Mesothelial cell of epicardium (in vitro differentiated cells): ENCODE measurements around the gene AIM2. TPM values are rescaled to one million over a fixed set of nuclear protein-coding genes. Genes with fewer than 3 reads are reported as not detected.
"Not testable (repeated sequence)": the region's sequence is repeated elsewhere in the genome, so short reads cannot be mapped to it uniquely, and the experiment has no call there.

Experiments
- DNase-seq, 2 experiments: peaks; one replicate each; pipeline ENCODE4 v3.0.0; 2021; ENCODE audit warnings: low spot score in 2 of 2; ENCODE audit not compliant: unreplicated experiment in 2 of 2
- H3K27ac Mint-ChIP-seq: 2 replicates; pipeline ENCODE4 v1.8.0; 2021; ENCODE audit warnings: mixed read lengths
- H3K27me3 Mint-ChIP-seq: 2 replicates; pipeline ENCODE4 v1.8.0; 2021; ENCODE audit warnings: low read depth, mixed read lengths
- H3K36me3 Mint-ChIP-seq: 2 replicates; pipeline ENCODE4 v1.8.0; 2021; ENCODE audit warnings: mixed read lengths
- H3K4me1 Mint-ChIP-seq: 2 replicates; pipeline ENCODE4 v1.8.0; 2021; ENCODE audit warnings: mixed read lengths
- H3K4me3 Mint-ChIP-seq: 2 replicates; pipeline ENCODE4 v1.8.0; 2021; ENCODE audit warnings: mild to moderate bottlenecking, moderate library complexity, mixed read lengths
- H3K9me3 Mint-ChIP-seq: 2 replicates; pipeline ENCODE4 v1.8.0; 2021; ENCODE audit warnings: mixed read lengths
- CTCF ChIP-seq: fragments of 200-600 bp; sonication (generic); IDR thresholded peaks from one replicate; pipeline ENCODE4 v1.5.0; 2021; ENCODE audit warnings: antibody characterized with exemption; ENCODE audit not compliant: unreplicated experiment
- total RNA-seq: library from RNA; stranded (reverse); gene quantifications from 3 replicates; pipeline ENCODE4 v1.2.1, GENCODE V29; 2021

Gene AIM2
- total RNA-seq, 1 donor from 2014 or later: 0.96 TPM

GRCh38 chr1:159051436-159051835 lies 25.1 kb downstream of the AIM2 start:
- TF ChIP-seq CTCF: no peak
- Mint-ChIP-seq H3K27me3 (no peaks in the 10 kb centered on the region), H3K4me1 (no peaks in the 10 kb centered on the region), H3K36me3 (peaks cover 61% of the 10 kb centered on the region), H3K27ac (no peak overlapping the region), H3K9me3 (no peaks in the 10 kb centered on the region), H3K4me3 (no peak overlapping the region)
- DNase-seq: no peak

GRCh38 chr1:159046486-159046885 lies 30.1 kb downstream of the AIM2 start:
- peaks cover 35% of the 10 kb centered on the region for H3K36me3 Mint-ChIP-seq
- not testable (repeated sequence) for H3K27ac Mint-ChIP-seq, H3K4me1 Mint-ChIP-seq, H3K9me3 Mint-ChIP-seq, H3K27me3 Mint-ChIP-seq, DNase-seq, H3K4me3 Mint-ChIP-seq

- Mint-ChIP-seq H3K4me3 (no peak overlapping the region), H3K36me3 (peaks cover 34% of the 10 kb centered on the region), H3K4me1 (no peaks in the 10 kb centered on the region), H3K27me3 (no peaks in the 10 kb centered on the region), H3K9me3 (no peaks in the 10 kb centered on the region), H3K27ac (no peak overlapping the region)
- no peak for DNase-seq
- TF ChIP-seq CTCF: no peak
Measured at GRCh38 chr1:159040893-159041724, 35.5 kb downstream of the AIM2 start.

- Mint-ChIP-seq H3K36me3 (peaks cover 39% of the 10 kb centered on the region), H3K4me1 (no peaks in the 10 kb centered on the region), H3K27ac (no peak overlapping the region), H3K9me3 (no peaks in the 10 kb centered on the region), H3K4me3 (no peak overlapping the region), H3K27me3 (no peaks in the 10 kb centered on the region)
- DNase-seq: no peak
- no peak for TF ChIP-seq CTCF
Measured at GRCh38 chr1:159040206-159040605, 36.4 kb downstream of the AIM2 start.

GRCh38 chr1:159030877-159031447 lies 45.6 kb downstream of the AIM2 start:
- no peak for DNase-seq

More at GRCh38 chr1:159030877-159031447, 45.6 kb downstream of the AIM2 start:
- Mint-ChIP-seq H3K36me3 (peaks cover 75% of the 10 kb centered on the region), H3K4me3 (no peak overlapping the region), H3K9me3 (peaks cover 21% of the 10 kb centered on the region), H3K4me1 (no peaks in the 10 kb centered on the region), H3K27ac (no peak overlapping the region), H3K27me3 (no peaks in the 10 kb centered on the region)
- no peak for TF ChIP-seq CTCF
